Measurements from ENCODE around the gene MRAP2. TPM values are rescaled to one million over a fixed set of nuclear protein-coding genes. Genes with fewer than 3 reads are reported as not detected.
"Not testable (repeated sequence)": the region's sequence is repeated elsewhere in the genome, so short reads cannot be mapped to it uniquely, and the experiment has no call there.

Gene MRAP2
- total and polyA plus RNA-seq, 2 donors (not counting 3 experiments of a cell fraction or from before 2014, with no cell fraction given) = 5.8 to 8.6 TPM

DNA sequence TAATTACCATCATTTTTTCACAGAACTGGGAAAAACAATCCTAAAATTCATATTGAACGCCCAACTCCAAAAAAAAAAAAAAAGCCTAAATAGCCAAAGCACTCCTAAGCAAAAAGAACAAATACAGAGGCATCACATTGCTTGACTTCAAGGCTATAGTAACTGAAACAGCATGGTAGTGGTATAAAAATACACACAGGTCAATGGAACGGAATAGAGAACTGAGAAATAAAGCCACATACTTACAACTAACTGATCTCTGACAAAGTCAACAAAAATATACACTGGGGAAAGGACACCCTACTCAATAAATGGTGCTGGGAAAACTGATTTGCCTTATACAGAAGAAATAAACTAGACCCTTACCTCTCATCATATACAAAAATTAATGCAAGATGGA, 89.6 kb downstream of the MRAP2 start:
- Histone ChIP-seq H3K9ac (replicated peaks; ENCODE audit: extremely low read depth, insufficient read depth, low read length) (no peak overlapping the region), H3K36me3 (ENCODE audit: control insufficient read depth in 2 of 2, extremely low read depth in 1 of 2, insufficient read depth in 2 of 2, low read length in 2 of 2) (peaks cover 0 to 2% of the 10 kb centered on the region in 2 experiments), H4K20me1 (replicated peaks; ENCODE audit: control insufficient read depth, extremely low read depth, insufficient read depth, low read length) (no peaks in the 10 kb centered on the region), H3K27me3 (ENCODE audit: control insufficient read depth in 2 of 2, insufficient read depth in 2 of 2, low read length in 2 of 2) (no peaks in the 10 kb centered on the region), H3K4me1 (ENCODE audit: control insufficient read depth, extremely low read depth, insufficient read depth, low read length) (no peaks in the 10 kb centered on the region), H3K9me3 (replicated peaks; ENCODE audit: control insufficient read depth, insufficient read depth, low read length) (no peaks in the 10 kb centered on the region), H3K79me2 (ENCODE audit: control insufficient read depth, insufficient read depth, low read length) (no peaks in the 10 kb centered on the region), H2AFZ (ENCODE audit: low read depth, low read length) (no peak overlapping the region), H3K27ac (ENCODE audit: insufficient read depth, low read depth, low read length) (no peak overlapping the region), H3K4me2 (ENCODE audit: insufficient read depth, low read length) (no peak overlapping the region), H3K9me1 (replicated peaks; ENCODE audit: control insufficient read depth, extremely low read depth, insufficient read depth, low read length) (no peaks in the 10 kb centered on the region), H3K4me3 (replicated peaks in 1 of 3; ENCODE audit: insufficient read depth in 1 of 3, low read depth in 1 of 3, low read length in 3 of 3) (no peak overlapping the region)
- TF ChIP-seq GATA2 (IDR thresholded peaks at IDR 0.05; ENCODE audit: insufficient read depth, insufficient read length, low read depth, low read length) = no peak
- TF ChIP-seq, protein P1, sequence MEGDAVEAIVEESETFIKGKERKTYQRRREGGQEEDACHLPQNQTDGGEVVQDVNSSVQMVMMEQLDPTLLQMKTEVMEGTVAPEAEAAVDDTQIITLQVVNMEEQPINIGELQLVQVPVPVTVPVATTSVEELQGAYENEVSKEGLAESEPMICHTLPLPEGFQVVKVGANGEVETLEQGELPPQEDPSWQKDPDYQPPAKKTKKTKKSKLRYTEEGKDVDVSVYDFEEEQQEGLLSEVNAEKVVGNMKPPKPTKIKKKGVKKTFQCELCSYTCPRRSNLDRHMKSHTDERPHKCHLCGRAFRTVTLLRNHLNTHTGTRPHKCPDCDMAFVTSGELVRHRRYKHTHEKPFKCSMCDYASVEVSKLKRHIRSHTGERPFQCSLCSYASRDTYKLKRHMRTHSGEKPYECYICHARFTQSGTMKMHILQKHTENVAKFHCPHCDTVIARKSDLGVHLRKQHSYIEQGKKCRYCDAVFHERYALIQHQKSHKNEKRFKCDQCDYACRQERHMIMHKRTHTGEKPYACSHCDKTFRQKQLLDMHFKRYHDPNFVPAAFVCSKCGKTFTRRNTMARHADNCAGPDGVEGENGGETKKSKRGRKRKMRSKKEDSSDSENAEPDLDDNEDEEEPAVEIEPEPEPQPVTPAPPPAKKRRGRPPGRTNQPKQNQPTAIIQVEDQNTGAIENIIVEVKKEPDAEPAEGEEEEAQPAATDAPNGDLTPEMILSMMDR (IDR thresholded peaks at IDR 0.05; ENCODE audit: extremely low read depth in 1 of 2, insufficient read depth in 1 of 2, low read depth in 1 of 2, low read length in 2 of 2) = no peak
- TF ChIP-seq POLR2A (IDR thresholded peaks at IDR 0.05; ENCODE audit: low read depth, low read length) = no peak
- no peak for TF ChIP-seq FOS (IDR thresholded peaks at IDR 0.05; ENCODE audit: borderline replicate concordance, insufficient read depth, low read length)
- no peak for TF ChIP-seq JUN (IDR thresholded peaks at IDR 0.05; ENCODE audit: borderline replicate concordance, insufficient read depth, insufficient read length, low read depth)
- TF ChIP-seq POLR2AphosphoS5 (IDR thresholded peaks at IDR 0.05; ENCODE audit: insufficient read depth, low read depth, low read length) = no peak
- no peak for TF ChIP-seq EZH2 (IDR thresholded peaks at IDR 0.05; ENCODE audit: borderline replicate concordance, low read depth, low read length, severe bottlenecking)
- TF ChIP-seq MYC (IDR thresholded peaks at IDR 0.05; ENCODE audit: low read depth, low read length) = no peak
- TF ChIP-seq, protein P2, sequence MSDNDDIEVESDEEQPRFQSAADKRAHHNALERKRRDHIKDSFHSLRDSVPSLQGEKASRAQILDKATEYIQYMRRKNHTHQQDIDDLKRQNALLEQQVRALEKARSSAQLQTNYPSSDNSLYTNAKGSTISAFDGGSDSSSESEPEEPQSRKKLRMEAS (IDR thresholded peaks at IDR 0.05; ENCODE audit: insufficient read depth, insufficient read length) = no peak
- no peak for DNase-seq (ENCODE audit: low read depth, low spot score)
- ChIA-PET CTCF (no interaction called here), POLR2A (no interaction called here)
- dilution Hi-C loops (cut with MboI; ENCODE audit: extremely low pct_ligation_motif_present, low sequenced_read_pairs) (no loop called here), intact Hi-C loops (cut with micrococcal nuclease) (no loop called here)
- BruUV-seq (replicated peaks) = no TSS peak
- FAIRE-seq = no peak

DNA sequence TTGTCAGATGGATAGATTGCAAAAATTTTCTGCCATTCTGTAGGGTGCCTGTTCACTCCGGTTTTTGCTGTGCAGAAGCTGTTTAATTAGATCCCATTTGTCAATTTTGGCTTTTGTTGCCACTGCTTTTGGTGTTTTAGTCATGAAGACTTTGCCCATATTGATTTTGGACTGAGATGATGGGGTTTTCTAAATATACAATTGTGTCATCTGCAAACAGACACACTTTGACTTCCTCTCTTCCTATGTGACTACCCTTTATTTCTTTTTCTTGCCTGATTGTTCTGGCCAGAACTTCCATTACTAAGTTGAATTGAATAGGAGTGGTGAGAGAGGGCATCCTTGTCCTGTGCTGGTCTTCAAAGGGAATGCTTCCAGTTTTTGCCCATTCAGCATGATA, 96.0 kb downstream of the MRAP2 start:
- CTCF ChIA-PET = interaction anchor here (1.6 kb wide), 1 partner anchor 9 kb away, joined by 3 read pairs; no protein-coding TSS in a partner anchor
- FAIRE-seq; dilution Hi-C loops (cut with MboI; ENCODE audit: extremely low pct_ligation_motif_present, low sequenced_read_pairs): not testable (repeated sequence)

DNA sequence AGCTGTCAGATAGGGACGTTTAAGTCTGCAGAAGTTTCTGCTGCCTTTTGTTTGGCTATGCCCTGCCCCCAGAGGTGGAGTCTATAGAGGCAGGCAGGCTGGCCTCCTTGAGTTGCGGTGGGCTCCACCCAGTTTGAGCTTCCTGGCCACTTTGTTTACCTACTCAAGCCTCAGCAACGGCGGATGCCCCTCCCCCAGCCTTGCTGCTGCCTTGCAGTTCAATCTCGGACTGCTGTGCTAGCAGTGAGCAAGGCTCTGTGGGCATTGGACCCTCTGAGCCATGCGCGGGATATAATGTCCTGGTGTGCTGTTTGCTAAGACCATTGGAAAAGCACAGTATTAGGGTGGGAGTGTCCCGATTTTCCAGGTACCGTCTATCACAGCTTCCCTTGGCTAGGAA, 99.8 kb downstream of the MRAP2 start:
- H3K36me3 ChIP-seq (ENCODE audit: control insufficient read depth in 2 of 2, extremely low read depth in 1 of 2, insufficient read depth in 2 of 2, low read length in 2 of 2); H3K4me2 ChIP-seq (ENCODE audit: insufficient read depth, low read length); H3K9ac ChIP-seq (replicated peaks; ENCODE audit: extremely low read depth, insufficient read depth, low read length); H3K79me2 ChIP-seq (ENCODE audit: control insufficient read depth, insufficient read depth, low read length); intact Hi-C loops (cut with micrococcal nuclease); H3K27me3 ChIP-seq (ENCODE audit: control insufficient read depth in 2 of 2, insufficient read depth in 2 of 2, low read length in 2 of 2); H3K9me3 ChIP-seq (replicated peaks; ENCODE audit: control insufficient read depth, insufficient read depth, low read length); H3K9me1 ChIP-seq (replicated peaks; ENCODE audit: control insufficient read depth, extremely low read depth, insufficient read depth, low read length); H3K4me3 ChIP-seq (replicated peaks in 1 of 3; ENCODE audit: insufficient read depth in 1 of 3, low read depth in 1 of 3, low read length in 3 of 3); BruUV-seq (replicated peaks); H3K4me1 ChIP-seq (ENCODE audit: control insufficient read depth, extremely low read depth, insufficient read depth, low read length); H3K27ac ChIP-seq (ENCODE audit: insufficient read depth, low read depth, low read length); dilution Hi-C loops (cut with MboI; ENCODE audit: extremely low pct_ligation_motif_present, low sequenced_read_pairs); POLR2A ChIA-PET; H4K20me1 ChIP-seq (replicated peaks; ENCODE audit: control insufficient read depth, extremely low read depth, insufficient read depth, low read length); H2AFZ ChIP-seq (ENCODE audit: low read depth, low read length); CTCF ChIA-PET; FAIRE-seq; DNase-seq (ENCODE audit: low read depth, low spot score): not testable (repeated sequence)

More for the DNA sequence above, 96.0 kb downstream of the MRAP2 start:
- H3K9ac ChIP-seq (replicated peaks; ENCODE audit: extremely low read depth, insufficient read depth, low read length); POLR2A ChIA-PET; H3K36me3 ChIP-seq (ENCODE audit: control insufficient read depth in 2 of 2, extremely low read depth in 1 of 2, insufficient read depth in 2 of 2, low read length in 2 of 2); H3K27ac ChIP-seq (ENCODE audit: insufficient read depth, low read depth, low read length); H3K4me3 ChIP-seq (replicated peaks in 1 of 3; ENCODE audit: insufficient read depth in 1 of 3, low read depth in 1 of 3, low read length in 3 of 3); H3K27me3 ChIP-seq (ENCODE audit: control insufficient read depth in 2 of 2, insufficient read depth in 2 of 2, low read length in 2 of 2); H3K4me1 ChIP-seq (ENCODE audit: control insufficient read depth, extremely low read depth, insufficient read depth, low read length); H3K9me3 ChIP-seq (replicated peaks; ENCODE audit: control insufficient read depth, insufficient read depth, low read length); DNase-seq (ENCODE audit: low read depth, low spot score); H4K20me1 ChIP-seq (replicated peaks; ENCODE audit: control insufficient read depth, extremely low read depth, insufficient read depth, low read length); intact Hi-C loops (cut with micrococcal nuclease); BruUV-seq (replicated peaks); H3K4me2 ChIP-seq (ENCODE audit: insufficient read depth, low read length); H3K9me1 ChIP-seq (replicated peaks; ENCODE audit: control insufficient read depth, extremely low read depth, insufficient read depth, low read length); H2AFZ ChIP-seq (ENCODE audit: low read depth, low read length); H3K79me2 ChIP-seq (ENCODE audit: control insufficient read depth, insufficient read depth, low read length): not testable (repeated sequence)
